GM21576 (cell line): ENCODE results near the gene VIPR1.

Experiments
- ATAC-seq: cut with Tn5 transposase; IDR thresholded peaks from one replicate; pipeline ENCODE4 v1.9.1; 2021; ENCODE audit warnings: mild to moderate bottlenecking, moderate library complexity; ENCODE audit not compliant: unreplicated experiment

VIPR1 gene, protein sequence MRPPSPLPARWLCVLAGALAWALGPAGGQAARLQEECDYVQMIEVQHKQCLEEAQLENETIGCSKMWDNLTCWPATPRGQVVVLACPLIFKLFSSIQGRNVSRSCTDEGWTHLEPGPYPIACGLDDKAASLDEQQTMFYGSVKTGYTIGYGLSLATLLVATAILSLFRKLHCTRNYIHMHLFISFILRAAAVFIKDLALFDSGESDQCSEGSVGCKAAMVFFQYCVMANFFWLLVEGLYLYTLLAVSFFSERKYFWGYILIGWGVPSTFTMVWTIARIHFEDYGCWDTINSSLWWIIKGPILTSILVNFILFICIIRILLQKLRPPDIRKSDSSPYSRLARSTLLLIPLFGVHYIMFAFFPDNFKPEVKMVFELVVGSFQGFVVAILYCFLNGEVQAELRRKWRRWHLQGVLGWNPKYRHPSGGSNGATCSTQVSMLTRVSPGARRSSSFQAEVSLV

DNA sequence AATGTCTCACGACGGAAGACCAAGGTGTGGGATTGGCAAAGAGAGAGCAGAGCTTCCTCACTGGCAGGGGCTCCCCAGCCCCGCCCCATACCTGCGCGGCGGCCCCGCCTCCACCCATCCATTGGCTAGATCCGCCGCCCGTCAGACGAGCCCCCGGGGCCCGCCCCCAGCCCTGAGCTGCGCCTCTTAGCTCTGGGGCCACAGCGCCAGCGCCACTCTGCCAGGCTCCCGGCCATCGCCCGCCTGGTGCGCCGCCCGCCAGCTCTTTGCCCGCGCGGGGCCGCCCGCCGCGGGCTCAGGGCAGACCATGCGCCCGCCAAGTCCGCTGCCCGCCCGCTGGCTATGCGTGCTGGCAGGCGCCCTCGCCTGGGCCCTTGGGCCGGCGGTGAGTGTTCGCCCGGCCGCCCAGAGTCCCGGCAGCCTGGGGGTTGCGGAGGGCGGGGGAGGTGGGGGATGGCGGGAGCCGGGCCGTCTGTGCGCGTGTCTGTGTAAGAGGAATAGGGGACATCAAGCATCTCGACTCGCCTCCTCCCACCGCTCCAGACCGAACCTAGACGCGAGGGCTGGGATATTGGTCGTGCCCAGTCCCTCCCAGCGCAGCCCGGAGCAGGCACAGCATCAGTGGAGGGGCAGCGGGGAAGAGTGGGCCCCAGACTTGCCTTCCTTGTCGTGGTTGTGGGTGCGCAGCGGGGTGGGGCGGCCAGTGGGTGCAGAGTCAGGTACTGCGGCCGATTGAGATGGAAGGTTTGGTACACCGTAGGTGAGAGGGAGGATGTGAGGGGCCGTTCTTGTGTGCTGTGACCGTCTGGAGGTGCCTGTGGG lies at the start of gene VIPR1:
VIPR1 (plus strand) TSS at position 215 of the 822 bp plus-strand sequence; CDS start at position 308, 93 bp downstream.
- ATAC-seq, result peak; percentile 87

DNA sequence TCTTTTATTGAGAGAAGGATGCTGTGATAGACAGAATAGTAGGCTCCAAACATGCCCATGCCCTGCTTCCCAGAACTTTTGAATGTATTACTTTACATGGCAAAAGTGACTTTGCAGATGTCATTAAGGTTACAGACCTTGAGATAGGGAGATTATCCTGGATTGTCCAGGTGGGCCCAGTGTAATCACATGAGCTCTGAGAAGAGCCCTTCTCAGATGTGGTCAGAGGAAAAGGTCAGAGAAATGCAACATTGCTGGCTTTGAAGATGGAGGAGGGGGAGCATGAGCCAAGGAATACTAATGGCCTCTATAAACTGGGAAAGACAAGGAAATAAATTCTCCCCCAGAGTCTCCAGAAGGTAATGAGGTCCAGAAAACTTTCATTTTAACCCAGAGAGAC lies 46.2 kb upstream of the VIPR1 start:
- ATAC-seq, result no peak

DNA sequence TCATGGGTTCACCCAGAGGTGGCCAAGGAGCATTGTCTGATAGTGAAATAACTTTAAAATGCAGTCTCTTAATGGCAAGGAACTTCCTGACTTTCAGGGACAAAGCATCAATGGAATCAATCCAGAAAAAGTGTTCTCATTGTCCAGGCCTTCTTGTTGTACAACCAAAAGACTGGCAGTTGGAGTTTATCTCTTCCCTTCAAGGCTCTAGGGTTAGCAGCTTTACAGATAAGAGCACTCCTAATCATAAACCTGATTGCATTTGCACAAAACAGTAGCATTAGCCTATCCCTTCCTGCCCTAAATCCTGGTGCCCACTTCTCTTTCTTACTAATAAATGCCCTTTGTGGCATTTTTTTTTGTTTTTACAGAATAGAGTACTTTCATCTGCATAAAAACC lies 43.3 kb upstream of the VIPR1 start:
- no peak for ATAC-seq

DNA sequence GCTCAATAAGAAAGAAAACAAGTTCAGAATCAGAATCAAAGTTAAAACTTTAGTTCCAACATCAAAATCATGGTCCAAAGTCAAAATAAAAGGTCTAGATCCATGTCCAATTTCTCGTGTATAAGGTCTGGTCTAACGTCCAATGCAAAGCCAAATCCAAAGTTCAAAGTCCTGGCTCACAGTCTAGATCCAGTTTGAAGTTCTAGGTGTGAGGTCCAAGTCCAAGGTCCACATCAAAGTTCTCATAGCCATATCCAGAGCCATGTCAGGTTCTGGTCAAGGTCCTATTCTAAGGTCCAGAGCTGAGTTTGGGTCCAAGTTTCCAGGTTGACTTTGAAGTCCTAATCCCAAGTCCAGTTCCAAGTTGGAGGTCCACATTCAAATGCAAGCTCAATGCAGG lies 40.7 kb upstream of the VIPR1 start:
- ATAC-seq, result no peak

DNA sequence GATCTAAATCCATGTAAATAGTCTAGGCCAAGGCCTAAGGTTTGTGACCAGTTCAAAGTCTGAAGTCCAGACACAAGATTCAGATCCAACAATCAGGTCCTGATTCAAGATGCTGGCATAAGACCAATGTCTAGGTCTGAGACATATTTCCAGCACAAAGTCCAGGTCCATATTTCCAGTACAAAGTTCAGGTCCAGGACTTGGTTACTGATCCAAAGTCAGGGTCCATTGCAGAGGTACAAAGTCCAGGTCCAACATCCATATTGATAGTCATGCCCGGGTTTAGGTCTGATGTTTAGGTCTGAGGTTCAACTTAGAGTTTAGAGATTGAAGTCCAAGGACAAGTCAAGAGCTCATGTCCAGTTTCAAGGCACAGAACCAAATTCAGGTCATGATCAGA lies 39.4 kb upstream of the VIPR1 start:
- ATAC-seq, result no peak

DNA sequence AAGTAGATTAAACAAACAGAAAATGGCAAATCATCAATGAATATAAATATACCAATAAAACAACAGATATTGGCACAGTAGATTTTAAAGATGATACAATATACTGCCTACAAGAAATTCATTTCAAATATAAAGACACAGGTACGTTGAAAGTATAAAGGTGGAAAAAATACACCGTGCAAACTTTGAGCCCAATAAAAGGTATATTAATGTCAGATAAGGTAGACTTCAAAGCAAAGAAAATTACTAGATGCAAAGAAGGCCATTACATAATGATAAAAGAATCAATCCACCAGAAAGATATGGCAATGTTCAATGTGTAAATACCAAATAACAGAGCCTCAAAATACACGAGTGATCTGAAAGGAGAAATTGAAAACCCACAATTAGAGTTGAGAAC lies 34.3 kb upstream of the VIPR1 start:
- no peak for ATAC-seq

DNA sequence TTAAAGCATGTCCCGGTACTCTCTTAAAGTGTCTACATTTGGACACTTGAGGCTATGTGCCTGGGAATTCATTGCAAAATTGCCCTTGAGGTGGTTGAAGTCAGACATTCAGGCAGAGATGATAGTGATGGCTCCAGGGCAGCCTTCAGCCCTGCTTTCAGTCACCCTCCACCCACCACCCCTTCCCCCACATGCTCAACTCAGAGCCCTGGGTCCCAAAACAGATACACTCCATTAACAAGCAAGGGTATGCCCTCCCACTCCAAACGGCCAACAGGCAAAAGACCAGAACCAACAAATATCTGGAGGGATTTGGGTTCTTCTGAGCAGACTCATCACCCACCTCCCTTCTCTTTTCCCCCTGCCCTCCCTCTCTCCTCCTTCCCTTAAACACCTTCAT lies 29.9 kb upstream of the VIPR1 start:
- no peak for ATAC-seq

DNA sequence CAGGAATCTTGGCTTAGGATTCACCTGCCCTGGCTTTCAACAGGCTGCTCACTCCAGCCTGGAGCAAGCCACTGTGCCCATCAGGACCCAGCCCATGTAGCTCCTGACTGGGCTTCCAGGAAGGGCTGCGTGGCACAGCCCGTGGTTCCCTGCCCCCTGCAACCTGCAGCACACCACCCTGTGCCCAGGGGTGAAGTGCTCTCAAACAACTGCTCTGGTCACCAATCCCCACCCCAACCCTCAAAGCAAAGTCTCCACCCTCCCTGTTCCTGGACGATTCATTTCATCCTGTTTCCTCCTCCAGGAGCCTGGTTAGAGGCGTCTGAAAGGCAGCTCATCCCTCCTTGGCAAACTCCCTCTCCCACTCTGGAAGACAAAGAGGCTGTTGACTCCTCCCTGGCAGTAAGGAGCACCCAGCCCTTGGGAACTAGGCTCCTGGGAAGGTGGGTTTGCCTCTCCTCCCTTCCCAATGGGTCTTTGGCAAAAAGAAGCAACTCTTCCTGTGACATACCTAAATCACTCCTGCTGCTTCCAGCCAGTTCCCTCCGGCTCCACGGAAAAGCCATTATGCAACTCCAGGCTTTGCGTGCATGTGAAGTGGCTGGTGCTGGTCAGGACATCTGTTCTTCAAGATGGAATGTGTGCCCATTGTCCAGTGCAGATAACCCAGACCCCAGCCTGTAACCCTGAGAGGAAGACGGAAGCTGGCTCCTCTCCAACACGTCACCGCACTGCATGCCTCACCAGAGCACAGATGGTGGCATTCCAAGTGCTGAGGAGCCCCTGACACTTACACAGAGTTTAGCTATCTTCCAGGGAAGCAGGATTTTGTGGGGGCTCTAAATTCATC lies 29.1 kb upstream of the VIPR1 start:
- ATAC-seq, result no peak

DNA sequence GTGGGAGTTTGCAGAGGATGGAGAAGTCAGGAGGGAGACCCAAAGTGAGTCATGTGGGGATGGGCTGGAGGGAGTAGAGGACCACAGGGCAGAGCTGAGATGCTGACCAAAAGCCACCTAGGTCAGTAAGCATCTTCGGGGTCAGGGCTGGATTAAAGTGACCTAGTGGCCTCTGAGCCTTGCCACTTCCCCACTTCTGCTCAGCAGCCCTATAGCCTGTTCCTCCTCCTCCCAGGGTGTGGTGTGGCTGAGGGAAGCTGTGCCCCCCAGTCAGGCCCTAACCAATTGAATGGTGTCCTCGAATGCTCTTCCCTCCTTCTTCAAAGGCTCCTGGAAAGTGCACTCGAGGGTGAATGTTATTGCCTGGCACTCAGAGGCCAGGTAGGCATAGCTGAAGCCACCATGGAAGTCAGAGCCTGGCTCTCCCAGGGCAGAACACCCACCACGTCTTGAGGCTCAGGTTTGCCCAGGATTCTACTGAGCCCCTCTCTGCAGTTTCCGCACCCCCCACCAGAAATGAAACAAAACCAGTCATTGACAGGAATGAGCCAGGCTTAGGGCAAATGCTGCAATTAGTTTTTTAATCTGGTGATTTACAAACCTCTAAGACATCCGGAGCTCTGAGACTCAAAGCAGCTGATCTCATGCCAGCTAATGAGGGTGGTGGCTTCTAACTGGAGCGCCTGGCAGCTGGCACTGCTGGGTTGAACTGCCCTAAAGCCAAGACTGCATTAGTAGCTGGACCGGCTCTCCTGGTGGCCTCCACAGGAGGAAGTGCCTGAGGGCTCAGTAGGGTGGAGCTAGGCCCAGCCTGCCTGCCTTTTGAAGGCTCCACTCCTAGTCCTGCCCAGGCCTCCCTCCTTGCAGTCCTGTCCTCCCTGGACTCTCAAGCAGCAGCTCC lies 26.0 kb upstream of the VIPR1 start:
- ATAC-seq, result no peak

DNA sequence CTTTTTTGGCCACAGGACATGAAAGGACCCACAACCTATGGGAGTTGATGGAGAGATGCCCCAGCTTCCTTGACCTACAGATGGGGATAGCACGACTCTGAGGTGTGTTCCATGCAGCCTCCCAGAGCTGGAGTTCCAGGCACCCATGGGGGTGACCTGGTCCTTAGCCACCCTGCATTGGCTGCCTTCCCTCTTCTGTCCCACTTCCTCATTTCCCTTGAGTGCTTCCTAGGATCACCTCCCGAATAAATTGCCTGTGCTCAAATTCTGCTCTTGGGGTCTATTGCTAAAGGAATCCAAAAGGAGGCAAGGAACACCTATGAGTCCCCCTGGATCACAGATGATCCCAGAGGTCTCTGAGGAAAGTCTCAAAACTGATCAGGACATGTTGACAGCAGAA lies 24.7 kb upstream of the VIPR1 start:
- ATAC-seq, result no peak

DNA sequence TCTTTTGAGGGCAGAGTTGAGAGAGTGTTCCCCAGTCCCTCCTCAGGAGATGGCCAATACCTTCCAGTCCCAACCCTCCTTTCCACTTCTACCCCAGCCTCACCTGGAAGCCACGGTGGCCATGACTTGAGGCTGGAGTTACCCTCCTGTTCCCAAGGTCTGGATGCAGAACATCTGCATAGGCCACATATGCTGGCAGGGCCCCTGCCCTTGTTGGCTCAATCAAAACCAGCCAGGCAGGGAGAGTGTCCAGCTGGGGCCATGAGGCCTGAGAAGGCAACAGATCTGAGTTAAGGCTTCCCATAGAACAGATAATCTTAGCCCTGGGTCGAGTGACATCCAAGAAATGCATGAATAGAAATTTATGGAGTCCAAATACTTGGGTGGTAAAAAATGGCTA lies 23.6 kb upstream of the VIPR1 start:
- ATAC-seq, result no peak

DNA sequence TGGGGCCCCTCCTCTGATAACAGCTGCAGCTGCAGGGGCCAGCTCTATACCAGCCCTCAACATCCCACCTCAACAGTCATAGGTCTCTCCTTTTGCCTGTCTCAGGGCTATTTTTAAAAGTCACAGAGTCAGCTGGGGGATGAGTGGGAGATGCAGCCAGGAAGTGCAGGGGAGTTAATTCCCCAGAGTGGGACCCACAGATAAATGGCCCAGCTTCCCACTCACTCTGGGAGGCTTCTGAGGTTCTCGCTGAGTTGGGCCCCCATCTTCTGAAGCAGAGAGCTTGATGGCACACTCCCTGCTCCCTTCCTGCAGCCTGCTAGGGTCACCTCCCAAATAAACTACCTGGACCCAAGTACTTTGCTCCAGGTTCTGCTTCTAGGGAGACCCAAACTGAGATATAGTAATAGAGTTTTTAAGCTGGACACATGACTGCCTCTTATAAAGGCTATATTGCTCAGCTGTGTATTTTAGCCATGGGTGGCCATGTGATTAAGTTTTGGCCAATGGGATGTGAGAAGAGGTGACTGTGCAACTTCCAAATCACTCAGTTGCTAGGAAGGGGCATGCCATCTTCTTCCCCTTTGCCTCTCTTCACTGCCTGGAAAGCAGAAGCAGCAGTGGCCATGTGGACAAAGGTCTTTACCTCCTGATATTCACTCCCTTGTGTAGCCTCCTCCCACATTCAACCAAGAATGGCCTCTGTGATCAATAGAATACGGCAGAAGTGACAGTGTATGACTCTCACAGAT lies 15.5 kb upstream of the VIPR1 start:
- ATAC-seq, result no peak

DNA sequence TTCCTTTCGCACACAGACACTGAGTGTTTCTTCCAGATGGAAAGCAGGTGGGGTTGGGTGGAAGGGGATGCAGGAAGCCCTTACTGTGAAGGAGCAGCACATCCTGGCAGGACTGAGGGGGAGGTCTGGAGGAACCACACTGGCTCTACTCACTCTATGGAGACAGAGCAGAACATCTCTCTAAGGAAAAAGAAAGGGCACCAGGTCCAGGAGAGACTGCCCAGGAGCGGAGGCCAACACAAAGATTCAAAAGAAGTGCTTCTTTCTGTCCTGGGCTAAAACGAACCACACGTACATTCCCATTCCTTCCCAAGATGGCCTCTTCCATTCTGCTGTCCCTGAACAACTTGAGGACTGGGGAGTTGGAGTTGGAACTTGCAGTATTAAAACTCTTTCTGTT lies 13.8 kb upstream of the VIPR1 start:
- ATAC-seq, result no peak

DNA sequence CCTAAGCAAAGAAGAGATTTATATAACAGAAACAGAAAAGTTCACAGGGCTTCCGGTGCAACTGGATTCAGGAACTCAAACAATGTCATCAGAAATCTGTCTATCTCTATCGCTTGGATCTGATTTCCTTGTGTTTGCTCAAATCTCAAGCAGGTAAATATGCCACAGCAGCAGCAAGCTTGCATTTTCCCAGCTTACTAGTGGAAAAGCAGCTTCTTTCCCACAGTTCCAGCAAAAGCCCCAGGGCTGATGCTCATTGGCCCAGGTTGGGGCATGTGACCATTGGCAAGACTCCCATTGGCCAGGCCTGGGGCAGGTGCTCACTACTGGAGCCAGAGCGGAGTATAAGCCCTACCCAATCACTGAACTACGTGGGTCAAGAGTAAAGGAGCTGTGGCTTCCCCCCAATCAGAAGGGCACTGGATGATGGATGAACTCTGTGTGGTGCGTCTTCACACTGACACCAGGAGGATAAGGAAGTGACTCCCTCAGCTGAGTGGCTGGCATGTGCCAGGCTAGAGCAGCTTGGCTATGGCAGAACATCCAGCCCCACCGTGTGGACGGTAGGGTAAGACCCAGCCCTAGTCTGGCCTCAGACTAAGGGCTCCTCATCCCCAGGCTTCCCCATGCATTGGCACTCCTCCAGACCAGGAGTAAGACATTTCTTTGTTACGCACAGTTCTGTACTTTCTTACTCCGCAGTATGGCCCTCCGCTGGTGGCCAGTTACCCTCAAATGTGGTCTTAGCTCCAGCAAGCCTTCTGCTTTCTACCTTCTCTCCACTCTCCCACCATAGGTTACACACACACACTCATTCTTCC lies 13.1 kb upstream of the VIPR1 start:
- no peak for ATAC-seq

DNA sequence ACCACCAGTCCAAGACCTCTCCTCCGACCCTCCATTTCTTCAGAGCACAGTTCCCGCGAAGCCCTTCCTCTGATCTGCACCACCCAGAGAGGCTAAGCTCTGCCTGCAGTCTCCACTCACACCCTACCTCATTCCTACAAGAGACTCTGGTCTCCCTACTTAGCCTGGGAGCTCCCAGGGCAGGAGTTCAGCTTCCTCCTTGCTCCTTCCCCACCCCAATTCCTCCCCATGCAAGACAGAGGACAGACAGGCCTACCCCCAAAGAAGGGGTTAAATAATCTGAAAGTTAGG lies 12.6 kb upstream of the VIPR1 start:
- no peak for ATAC-seq

DNA sequence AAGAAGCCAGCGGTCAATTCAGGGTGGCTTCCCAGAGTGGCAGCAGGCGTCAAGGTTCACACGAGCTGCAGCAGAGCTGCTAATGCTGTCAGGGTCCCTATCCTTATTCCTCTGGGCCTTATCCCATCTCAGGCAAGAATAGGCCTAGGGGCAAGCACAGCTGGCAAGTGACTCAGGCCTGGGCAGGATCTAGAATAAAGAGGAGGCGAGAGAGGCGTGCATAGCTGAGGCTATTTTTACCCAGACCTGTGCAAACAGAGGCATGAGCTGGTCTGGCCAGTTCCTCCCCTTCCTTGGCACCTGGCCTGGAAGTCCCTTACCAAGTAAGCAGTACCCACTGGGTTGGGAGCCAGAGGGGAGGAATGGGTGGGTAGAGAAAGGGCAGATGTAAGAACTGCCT lies 12.2 kb upstream of the VIPR1 start:
- peak; percentile 98 for ATAC-seq

DNA sequence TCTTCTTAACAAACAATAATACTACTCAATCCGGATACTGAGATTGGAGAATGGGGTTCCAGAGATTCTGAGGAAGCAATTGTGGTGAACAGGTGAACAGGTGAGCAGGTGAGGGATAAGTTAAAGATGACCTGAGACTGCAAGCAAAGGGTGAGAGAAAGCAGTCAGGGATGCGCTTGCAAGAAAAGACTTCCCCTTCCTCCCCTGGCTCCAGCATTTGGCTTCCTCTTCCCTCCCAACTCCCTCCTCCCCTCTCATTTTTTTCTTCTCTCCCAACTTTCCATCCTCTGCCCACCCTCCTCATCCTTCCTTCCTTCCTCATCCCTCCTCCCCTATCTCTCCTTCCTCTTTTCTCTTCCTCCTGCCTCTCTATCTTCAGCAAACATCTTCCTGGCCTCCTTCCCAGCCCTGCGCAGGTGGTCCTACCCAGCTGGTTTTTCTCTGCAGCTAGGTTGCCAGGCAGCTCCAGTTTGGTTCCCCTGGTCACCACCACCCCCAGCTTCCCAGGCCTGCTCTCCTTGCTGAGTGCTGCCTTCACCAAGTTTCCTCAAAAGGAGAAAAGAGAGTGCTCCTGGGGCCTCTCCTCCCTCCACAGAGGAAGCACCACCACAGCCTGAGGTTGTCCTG lies 10.4 kb upstream of the VIPR1 start:
- ATAC-seq, result no peak

DNA sequence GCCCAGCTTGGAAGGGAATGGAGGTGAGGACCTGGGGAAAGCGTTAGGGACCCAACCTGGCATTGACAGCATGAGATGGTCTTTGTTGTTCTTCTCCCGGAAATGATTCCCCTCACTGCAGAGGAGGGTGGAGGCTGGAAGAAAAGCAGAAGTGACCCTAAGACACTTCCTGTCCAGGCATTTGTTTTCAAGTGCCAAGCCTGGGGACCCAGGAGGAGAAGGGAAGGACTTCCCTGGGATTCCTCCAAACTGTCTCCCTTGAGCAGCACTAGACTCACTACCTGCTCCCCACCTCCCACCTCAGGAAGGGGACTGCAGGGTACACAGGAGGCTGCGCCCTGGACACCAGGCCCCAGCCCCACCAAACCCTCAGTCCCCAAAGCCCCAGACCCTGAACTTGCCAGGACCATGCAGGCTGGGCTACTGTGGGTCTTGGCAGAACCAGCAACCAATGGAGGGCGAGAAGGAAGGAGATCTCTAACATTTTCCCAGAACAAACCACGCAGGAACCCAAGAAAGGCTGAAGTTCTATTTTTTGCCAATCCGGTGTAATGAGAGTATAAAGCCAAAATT lies 9.8 kb upstream of the VIPR1 start:
- no peak for ATAC-seq
